HPDE6-E6E7 (cell line): ENCODE data around the gene PELI3.

ENCODE experiments used
- DNase-seq: peaks from one replicate; pipeline ENCODE4 v3.0.0; 2011; ENCODE audit warnings: missing footprints; ENCODE audit errors: extremely low spot score

The PELI3 gene

GRCh38 chr11:66475349-66476172 lies 8.9 kb downstream of the PELI3 start:
- DNase-seq = no peak

- DNase-seq = no peak
Observed at GRCh38 chr11:66476173-66476840, 9.6 kb downstream of the PELI3 start.

DNA sequence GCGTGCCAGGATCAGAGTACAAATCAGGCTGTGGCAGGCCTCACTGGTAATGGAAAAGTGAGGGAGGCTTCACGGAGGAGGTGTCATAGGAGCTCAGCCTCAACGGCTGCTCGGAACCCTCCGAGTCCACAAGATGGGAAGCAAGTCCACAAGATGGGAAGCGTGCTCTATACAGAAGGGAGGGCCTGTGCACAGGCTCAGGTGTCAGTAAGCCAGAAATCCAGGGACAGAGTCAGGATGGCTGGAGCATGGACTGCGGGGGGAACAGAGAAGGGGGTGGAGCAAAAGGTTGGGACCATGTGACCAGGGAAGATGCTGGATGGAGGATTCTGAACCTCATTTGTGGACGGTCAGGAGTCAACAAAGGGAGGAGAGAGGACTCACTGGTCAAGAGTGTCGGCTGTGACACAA lies 10.1 kb downstream of the PELI3 start:
- DNase-seq = no peak

DNA sequence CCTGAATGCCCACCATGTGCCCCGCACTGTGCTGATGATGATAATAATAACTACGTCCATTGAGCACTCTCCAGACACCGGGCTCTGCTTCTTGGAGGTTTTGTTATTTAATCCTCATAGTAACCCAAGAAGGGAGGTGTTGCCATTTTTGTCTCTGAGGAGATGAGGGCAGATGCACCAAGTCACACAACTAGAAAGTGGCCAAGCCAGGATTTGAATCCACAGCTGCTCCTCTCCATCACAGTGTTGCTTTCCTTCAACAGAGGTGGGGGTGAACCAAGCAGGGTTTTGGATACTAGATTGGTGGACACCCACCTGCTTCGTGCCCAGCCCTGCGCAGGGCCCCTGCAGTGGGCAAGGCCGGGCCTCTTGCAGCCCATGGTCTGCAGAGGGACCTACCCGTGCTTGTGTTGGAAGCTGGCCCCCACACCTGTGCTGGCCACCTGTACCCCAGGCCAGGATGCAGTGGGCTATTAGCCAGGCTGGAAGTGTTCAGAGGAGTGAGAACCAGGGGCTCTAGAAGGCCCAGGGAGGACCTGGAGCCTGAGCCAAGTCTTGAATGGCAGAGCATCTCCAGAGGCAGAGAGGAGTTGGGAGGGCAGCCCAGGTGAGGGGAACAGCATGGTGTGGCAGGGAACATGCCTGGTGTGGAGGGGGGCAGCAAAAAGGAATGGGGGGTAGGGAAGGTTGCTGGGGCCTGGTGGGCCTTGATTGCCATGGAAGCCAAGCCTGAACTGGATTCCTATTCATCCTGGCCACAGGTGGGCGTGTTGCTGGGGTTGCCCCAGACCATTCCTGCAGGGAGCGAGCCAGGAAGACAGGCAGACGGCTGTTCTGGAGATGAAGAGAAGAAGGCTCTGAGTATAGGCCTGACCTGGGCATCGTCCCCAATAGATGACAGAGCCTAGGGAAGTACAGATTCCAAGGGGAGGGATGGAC lies 10.8 kb downstream of the PELI3 start:
- DNase-seq = no peak

DNA sequence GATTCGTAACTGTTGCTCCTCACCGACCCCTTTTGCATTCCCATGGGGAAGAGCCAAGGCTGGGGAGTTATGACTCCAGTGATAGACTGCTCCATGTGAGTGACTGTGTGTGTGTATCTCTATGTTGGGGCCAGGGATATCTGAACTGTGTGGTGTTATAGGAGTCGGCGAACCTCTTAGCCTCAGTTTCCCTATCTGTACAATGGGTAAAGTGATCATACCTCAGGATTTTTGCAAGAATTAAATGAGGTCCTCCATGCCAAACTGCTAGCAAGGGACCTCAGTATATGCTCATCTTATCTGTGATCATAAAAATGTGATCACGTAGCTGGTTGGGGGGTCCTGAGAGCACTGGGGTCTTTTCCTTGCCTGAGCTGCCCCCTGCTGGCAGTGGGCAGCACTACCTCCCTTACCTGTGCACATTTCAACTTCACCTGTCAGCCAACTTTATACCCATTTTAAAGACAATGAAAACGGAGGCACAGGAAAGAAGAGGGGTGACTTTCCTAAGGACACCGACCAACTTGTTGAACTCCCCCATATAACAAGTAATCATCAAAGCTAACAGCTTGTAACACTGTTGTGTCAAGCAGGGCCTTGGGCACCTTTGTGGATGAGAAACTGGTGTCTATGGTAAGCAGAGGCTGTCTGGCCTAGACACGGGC lies 12.2 kb downstream of the PELI3 start:
- no peak for DNase-seq

- DNase-seq = peak; percentile 92
Observed at GRCh38 chr11:66479394-66480116, 12.8 kb downstream of the PELI3 start.

DNA sequence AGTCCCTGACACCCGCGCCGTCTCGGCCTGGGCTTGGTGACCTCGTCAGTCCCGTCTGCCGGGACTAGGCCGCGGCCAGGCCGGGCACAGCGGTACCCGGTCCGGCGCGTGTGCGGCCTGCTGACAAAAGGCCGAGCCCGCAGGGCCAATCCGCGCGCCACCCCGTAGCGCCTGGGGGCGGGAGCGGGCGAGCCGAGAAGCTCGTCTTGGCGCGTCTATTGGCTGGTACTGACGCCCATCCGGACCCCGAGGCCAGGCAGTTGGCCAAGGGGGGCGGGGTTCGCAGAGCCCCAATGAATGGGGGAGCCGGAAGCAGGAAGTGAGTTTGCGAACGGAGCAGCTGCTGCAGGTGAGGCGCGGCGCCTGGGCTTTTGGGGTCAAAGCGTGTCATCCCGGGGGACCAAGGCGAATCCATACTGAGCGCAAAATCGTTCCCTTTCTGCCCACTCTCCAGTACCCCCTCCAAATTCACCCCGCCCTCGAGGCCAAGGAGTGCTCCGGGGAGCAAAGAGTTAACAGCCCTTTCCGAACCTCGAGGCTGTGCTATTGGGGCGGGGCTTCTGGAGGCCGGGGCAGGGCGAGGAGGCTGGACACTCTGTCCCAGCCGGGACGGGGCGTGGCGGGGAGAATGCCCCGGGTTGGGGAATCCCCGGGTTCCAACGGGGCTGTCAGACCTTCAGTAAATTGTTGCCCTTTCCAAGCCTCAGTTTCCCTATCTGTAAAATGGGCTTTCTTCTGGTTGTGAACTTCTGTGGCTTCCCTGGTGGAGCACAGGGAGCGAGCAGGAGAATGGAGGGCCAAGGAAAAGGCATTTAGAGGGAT lies 13.6 kb downstream of the PELI3 start, which contains the start of gene DPP3:
TSS of gene DPP3 (plus strand) at position 318 of the 822 bp plus-strand sequence. CDS start 1,767 bp downstream, outside the sequence.
- DNase-seq = peak; percentile 100

- no peak for DNase-seq
Observed at GRCh38 chr11:66484806-66485380, 18.2 kb downstream of the PELI3 start.

- DNase-seq = no peak
Observed at GRCh38 chr11:66488957-66489356, 22.3 kb downstream of the PELI3 start.

DNA sequence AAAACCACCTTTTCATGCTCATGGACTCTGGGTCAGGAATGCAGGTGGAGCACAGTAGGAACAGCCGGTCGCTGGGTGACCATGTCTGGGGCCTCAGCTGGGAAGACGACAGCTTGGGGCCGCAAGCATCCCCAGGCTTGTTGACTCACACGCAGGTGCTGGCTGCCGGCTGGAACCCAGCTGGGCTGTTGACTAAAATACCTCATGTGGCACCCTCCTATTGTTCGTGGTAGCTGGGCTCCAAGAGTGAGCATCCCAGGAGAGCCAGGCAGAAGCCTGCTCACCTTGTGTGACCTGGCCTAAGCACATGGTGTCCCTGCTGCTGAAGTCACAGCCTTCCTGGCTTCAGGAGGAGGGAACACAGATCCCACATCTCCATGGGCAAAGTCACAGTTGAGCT lies 22.9 kb downstream of the PELI3 start:
- no peak for DNase-seq

DNA sequence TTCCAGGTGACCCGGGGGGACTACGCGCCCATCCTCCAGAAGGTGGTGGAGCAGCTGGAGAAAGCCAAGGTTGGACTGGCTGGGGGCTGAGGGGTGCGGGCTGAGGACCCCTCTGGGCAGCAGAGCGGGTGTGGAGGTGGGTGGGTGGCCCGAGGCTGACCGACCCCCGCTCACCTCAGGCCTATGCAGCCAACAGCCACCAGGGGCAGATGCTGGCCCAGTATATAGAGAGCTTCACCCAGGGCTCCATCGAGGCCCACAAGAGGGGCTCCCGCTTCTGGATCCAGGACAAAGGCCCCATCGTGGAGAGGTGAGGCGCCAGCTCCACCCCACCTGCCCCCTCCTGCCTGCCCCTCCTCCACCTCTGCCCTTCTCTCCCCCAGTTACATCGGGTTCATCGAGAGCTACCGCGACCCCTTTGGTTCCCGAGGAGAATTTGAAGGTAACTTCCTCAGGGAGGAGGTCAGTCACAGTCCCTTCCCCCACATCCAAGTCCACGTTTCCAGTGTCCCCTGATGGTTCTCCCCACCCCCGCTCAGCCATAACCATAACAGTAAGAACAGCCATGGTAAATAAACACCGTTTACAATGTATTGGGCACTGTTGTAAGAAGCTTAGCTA lies 24.7 kb downstream of the PELI3 start:
- DNase-seq = no peak

- DNase-seq = no peak
Observed at GRCh38 chr11:66492161-66492865, 25.6 kb downstream of the PELI3 start.

GRCh38 chr11:66493130-66493529 lies 26.4 kb downstream of the PELI3 start:
- DNase-seq = no peak

DNA sequence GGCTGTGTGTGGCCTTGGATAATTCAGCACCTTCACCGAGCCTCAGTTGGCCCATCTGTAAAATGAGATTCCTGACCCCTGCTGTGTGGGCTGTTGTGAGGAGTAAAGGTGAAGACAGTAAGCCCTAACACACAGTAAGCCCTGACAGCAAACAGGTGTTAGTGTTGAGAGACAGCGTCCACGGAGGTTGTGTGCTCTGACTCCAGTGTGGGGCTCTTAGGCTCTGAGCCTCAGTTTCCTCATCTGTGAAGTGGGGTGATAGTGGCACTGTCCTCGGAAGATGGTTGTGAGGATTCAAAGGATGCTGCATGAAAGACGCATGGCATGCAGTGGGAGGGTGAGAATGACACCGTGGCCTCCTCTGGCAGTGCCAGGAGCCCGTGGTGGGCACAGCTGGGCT lies 27.8 kb downstream of the PELI3 start:
- DNase-seq = no peak

DNA sequence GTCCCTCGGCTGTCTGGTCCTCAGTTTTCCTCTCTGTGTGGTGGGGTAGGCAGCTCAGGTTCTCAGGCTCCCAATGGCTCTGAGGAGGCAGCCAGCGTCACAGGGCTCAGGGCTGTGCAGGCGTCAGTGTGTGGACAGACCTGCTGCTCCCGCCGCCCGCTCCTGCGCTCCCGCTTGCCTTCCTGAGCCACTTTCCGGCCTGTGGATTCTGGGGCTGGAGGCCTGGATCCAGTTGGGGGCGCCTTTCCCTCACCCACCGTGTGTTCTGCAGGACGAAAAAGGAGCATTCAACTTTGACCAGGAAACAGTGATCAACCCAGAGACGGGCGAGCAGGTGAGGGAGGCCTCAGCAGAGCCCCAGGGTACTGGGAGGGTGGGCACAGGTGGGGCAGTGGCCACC lies 28.2 kb downstream of the PELI3 start:
- DNase-seq = no peak

DNA sequence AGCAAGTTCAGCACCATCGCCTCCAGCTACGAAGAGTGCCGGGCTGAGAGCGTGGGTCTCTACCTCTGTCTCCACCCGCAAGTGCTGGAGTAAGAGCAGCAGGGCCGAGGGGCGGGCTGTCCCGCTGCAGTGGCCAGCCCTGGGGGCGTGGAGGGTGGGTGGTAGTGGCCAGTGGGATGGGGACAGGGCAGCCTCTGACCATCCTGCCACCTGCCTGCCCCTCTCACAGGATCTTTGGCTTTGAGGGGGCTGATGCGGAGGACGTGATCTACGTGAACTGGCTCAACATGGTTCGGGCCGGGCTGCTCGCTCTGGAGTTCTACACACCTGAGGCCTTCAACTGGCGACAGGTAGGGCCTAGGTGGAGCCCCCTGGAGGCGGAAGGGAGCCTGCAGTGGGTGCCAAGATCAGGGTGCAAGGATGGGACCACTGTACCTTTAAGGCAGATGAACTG lies 28.7 kb downstream of the PELI3 start:
- DNase-seq = no peak

GRCh38 chr11:66497206-66497605 lies 30.5 kb downstream of the PELI3 start:
- no peak for DNase-seq

GRCh38 chr11:66498506-66498905 lies 31.8 kb downstream of the PELI3 start:
- no peak for DNase-seq
